Keratinocyte (primary cell): ENCODE data around the gene GOLGA6L2.
"Not testable (repeated sequence)": the region's sequence is repeated elsewhere in the genome, so short reads cannot be mapped to it uniquely, and the experiment has no call there.

ENCODE experiments used
- CTCF ChIP-seq, 3 experiments: IDR thresholded peaks in 1 of 3; conservative IDR thresholded peaks in 1 of 3; optimal IDR thresholded peaks in 1 of 3; 2 replicates in 2 of 3; 3 replicates in 1 of 3; pipeline versions ENCODE3 to v1.5.1; 2011; ENCODE audit warnings: low read length in 3 of 3, mild to moderate bottlenecking in 3 of 3, moderate library complexity in 2 of 3, control low read depth in 1 of 3, inconsistent platforms in 1 of 3; ENCODE audit not compliant: insufficient read depth in 2 of 3; ENCODE audit errors: extremely low read depth in 1 of 3
- EZH2 ChIP-seq: IDR thresholded peaks from one replicate; pipeline ENCODE4 v1.6.1; 2012; ENCODE audit warnings: inconsistent platforms, mild to moderate bottlenecking, low read length, moderate library complexity

- not testable (repeated sequence) for TF ChIP-seq EZH2; CTCF (optimal IDR thresholded peaks at IDR 0.05 in 1 of 3, IDR thresholded peaks at IDR 0.05 in 1 of 3, conservative IDR thresholded peaks at IDR 0.05 in 1 of 3; ENCODE audit: extremely low read depth in 1 of 3, insufficient read depth in 2 of 3, low read length in 3 of 3)
Measured at GRCh38 chr15:23415866-23416265, 31.2 kb downstream of the GOLGA6L2 start.
